Measurements from ENCODE around the gene TRPC4.
"Not testable (repeated sequence)": the region's sequence is repeated elsewhere in the genome, so short reads cannot be mapped to it uniquely, and the experiment has no call there.

Gene TRPC4

DNA sequence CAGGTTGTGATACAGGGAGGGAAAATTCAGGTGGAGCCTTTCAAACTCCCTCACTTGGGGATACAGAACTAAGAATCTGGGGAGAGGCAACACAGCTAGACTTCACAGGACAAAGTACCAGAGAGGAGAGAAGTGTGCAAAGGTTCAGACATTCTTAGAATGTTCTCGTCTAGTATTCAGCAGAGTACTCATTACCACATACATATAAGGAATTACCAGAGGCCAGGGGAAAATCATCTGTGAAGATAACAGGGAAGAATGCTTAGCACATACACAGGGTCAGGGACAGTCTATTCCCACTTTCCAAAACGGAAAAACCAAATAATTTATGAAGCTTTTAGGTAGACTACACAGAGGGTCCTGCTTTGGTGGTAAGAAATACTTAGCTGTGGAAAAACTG lies 58.1 kb downstream of the TRPC4 start:
- no peak for FAIRE-seq

DNA sequence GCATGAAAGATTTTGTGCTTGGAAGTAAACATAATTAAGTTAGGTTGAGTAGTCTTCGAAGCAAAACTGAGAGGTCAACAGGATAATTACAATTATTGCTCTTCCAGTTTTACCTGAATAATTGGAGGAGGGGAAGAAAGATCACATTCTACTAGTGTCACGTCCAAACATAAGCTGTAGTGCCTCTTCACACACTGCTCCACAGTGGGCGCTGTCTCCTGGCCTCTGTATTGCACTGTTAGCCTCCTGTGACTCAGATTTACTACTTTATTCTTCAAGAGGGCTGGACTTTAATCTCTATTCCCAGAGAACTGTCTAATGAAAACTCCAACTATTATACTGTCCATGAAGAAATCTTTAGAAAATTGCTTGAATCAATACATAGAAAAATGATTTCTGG lies 62.9 kb downstream of the TRPC4 start:
- FAIRE-seq: no peak

DNA sequence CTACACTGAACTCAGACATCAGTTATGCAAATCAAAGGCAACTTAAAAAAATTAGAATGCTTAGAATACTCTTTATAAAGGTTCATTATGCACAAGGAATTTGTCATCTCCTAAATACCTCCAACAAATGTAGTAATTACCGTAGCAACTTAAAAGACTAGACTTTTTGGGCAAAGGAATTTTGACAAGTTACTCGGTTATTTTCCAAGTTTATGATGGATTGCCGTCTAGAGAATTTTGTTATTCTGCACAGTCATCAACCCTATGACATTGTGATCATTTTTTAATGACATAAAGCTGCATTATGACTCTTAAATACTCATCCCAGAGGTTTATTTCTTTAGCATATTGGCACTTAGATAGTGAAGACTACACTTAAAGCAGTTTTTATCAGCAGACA lies 71.9 kb downstream of the TRPC4 start:
- FAIRE-seq: no peak

DNA sequence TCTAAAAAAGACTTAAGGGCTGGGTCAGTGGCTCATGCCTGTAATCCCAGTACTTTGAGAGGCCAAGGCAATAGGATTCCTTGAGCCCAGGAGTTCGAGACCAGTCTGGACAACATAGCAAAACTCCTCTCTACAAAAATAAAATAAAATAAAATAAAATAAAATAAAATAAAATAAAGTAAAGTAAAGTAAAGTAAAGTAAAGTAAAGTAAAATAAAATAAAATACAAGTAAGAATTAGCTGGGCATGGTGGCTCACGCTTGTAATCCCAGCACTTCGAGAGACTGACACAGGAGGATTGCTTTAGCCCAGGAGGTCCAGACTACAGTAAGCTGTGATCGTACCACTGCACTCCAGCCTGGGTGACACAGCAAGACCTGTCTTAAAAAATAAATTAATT lies 72.8 kb downstream of the TRPC4 start:
- not testable (repeated sequence) for FAIRE-seq

DNA sequence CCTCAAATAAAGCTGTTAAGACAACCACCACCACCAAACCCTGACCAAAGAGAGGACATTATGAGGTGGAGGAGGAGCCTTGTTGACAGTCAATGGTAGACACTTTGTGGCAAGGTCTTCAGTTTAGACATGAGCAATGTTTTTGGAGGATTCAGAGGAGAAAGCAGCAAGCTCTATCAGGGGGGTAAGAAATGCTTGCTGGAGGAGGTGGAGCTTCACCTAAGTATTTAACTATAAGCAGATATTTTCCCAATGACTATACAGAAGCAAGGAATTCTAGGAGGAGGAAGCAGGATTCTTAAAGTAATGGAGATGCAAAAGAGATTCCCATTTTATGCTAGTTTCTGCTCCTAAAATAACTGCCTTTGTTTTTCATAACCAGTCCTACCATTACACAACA lies 74.2 kb downstream of the TRPC4 start:
- FAIRE-seq: no peak

DNA sequence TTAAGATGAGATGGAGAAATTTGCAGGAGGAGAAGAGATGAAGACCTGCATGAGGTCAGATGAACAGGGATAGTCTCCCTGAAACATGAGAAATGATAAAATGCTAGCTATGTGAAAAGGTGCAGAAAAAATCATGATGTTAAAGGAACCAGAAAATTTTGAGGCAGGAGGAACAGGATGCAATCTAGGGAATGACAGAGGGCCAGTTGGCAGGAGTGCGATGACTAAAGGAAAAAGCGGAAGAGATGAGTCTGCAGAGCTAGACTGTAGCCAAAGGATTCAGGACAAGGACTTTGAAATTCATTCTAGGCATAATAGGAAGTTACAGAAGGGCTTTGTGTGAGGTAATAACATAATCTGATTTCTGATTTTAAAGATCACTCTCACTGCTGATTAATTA lies 77.9 kb downstream of the TRPC4 start:
- FAIRE-seq: no peak

DNA sequence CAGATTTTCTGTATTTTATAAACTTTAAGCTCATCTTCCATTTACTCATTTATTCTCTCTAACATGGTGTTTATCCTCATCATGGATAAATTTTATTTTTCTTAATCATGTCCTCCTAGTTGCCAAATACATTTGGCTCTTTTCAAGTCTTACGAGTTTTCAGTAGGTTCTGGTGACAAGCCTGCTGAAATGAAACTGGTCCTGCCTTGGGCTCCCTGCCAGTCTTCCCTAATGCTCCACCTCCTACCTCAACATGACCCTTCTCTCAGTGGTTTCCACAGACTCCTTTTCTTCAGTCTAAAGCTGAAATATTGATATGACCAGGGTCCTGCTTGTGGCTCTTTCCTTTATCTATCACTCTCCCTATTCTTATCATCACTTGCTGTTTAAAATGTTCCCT lies 81.2 kb downstream of the TRPC4 start:
- no peak for FAIRE-seq

DNA sequence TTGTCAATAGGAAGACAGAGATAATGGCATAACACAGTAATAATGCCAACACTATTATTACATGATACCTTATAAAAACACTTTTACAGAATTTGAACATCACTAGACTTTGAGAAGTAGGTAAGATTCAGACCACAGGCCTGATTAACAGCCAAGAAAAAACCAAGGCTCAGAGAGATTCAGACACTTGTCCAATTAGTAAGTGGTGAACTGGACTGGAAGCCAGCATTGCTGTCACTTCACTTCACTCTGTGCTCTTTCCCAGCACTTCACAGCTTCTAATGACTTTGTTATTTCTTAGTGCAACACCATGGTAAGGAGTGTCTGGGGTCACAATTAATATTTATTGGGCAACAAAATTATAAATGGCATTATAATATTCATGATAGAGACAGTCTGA lies 91.9 kb downstream of the TRPC4 start:
- no peak for FAIRE-seq

DNA sequence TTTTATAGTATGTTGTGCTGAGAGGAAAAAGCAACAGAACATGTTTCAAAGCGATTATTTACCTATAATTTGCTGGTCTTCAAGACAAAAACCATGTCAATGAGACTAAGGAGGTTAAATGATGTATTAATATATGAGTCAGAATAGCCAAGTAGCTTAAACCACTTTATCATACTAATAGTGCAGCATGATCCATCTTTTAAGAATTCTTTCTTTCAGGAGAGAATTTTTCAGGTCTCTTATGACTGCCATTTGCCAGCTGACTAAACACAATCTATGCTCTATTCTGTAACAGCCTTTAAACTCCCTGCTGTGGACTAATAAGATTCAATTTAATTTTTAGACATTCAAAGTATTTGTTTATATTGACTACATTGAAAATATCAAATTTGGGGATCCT lies 93.7 kb downstream of the TRPC4 start:
- no peak for FAIRE-seq

DNA sequence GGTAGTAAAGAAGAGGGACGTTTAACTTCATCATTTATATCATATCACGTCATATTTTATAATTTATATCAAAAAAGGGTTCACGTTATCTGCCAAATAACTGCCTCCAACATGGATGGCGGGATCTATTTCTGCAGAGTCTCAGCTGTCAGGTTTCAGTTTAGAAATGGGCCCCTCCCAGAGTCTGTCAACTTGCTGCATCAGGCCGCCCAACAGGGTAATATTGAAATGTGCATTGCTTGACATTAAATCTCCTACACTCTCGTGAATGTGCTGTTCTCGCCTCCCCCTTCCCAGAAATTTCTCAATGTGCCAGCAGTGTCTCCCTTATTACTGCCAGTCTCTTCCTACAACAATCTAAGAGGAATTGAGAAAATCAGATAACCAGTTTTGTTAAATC lies 96.9 kb downstream of the TRPC4 start:
- FAIRE-seq: no peak

DNA sequence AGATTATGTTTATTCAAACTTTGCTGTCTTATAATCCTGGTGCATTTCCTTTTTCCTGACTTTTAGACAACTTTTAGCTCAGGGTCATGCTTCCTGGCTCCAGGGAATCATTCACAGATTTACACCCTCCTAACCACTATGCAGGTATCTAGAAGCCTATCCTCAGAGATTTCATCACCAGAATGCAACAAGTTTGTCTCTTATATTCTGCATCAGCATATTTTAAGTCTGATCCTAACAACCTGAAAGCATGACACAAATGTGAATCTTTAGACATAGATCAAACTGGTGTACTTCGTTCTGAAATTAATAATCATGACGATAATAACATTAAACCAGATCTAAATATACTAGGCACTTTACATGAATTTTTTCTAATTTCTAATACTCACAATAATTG lies 100.0 kb downstream of the TRPC4 start:
- FAIRE-seq: no peak

DNA sequence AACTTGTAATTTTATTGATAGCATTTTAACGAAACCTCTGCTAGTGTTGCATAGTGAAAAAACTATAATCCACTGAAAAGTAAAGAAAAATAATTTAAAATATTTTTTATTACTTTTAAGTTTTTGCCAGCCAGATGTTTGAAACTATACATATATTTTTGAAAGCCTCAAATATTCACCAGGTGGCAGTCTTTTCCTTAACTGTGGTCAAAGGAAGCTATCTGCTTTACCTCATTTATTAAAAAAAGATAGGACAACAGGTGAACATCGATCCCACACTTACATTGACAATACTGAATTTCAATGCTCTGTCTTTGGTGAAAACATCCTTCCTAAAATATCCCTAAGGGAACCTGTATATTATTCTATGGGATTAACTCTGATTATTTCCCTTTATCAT lies 100.5 kb downstream of the TRPC4 start:
- no peak for FAIRE-seq

DNA sequence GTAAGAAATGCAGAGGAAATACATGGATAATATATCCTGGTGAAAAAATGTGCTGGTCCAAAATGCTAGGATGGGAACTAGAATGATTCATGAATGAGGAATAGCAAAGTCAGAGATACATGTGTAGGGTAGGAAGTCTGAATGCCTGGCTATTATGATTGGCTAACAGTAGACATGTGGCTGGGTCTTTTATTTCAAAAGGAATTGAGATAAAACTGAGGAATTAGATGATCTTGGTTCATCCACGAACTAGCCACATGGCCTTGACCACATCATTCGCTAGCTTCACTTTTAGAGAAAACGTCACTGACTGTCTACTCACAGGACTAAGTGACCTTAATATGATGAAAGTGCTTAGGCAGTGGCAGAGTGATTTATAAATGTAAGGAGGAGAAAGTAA lies 103.1 kb downstream of the TRPC4 start:
- no peak for FAIRE-seq

DNA sequence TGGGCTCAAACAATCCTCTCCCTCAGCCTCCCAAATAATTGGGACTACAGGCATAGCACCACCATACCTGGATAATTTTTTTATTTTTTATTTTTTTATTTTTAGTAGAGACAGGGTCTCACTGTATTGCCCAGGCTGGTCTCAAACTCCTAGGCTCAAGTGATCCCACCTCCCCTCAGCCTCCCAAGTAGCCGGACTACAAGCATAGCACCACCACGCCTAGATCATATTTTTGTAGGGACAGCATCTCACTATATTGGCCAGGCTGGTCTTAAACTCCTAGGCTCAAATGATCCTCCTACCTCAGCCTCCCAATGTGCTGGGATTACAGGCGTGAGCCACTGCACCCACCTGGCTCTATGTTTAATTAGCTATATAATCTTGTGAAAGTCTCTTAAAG lies 114.2 kb downstream of the TRPC4 start:
- no peak for FAIRE-seq

DNA sequence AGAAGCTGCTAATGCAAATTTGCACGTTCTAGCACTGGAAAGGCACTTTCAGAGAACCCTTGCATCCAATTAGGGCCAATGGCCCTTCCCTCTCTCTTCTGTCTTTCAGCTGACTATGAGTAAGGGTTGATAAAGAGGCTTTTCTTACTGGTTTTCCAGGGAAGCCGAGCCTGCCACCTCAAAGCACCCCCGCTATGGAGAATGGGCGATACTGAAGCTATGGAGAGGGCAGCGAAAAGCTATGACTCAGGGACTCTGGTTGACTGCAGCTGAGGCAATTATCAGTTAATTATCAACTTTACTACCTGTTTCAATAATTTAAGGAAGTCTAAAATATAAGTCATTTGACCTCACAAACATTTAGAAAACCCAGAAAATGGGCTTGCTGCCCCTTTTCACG lies 115.8 kb downstream of the TRPC4 start:
- no peak for FAIRE-seq

DNA sequence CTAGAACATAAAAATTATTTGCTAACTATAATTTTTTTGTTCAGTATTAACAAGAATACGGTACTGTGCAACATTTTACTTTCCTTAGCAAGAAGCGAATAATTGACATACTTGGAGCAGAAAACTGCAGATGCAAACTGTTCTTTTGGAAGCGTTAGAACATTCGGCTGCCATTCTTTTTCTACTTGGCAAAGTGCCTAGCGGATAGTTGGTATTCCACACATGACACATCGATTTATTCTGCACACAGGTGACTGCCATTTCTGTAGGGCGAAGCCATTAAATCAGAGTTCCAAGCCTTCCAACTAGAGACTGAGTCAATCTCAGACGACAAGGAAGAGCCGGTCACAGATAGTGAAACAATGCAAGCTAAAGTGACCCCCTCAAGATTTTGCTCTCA lies 117.4 kb downstream of the TRPC4 start:
- no peak for FAIRE-seq

DNA sequence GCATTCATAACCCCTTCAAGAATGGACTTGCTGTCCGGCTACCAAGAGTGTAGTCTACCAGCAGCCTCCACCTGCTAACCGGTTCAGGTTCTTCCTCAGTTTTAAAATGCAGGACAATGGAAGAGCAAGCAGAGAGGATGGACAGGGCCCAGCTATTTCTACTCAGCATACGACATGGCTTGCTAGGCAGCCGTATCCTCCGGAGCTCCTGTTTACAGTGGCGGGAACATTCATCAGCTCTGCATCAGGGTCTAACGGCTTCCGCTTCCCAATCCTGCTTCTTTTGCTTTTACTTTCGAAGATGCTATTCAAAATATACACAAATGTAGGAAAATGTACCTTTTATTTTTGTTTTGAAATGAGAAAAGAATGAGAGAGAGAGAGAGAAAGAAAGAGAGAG lies 118.5 kb downstream of the TRPC4 start:
- no peak for FAIRE-seq

DNA sequence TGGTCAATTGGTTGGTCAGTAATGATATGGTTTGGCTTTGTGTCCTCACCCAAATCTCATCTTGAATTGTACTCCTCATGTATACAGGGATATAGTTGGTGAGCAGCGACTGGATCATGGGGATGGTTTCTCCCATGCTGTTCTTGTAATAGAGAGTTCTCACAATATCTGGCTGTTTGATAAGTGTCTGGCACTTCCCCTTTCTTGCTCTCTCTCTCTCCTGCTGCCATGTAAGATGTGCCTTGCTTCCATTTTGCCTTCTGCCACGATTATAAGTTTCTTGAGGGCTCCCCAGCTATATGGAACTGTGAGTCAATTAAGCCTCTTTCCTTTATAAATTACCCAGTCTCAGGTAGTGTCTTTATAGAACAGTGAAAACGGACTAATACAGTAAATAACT lies 120.7 kb downstream of the TRPC4 start:
- no peak for FAIRE-seq

DNA sequence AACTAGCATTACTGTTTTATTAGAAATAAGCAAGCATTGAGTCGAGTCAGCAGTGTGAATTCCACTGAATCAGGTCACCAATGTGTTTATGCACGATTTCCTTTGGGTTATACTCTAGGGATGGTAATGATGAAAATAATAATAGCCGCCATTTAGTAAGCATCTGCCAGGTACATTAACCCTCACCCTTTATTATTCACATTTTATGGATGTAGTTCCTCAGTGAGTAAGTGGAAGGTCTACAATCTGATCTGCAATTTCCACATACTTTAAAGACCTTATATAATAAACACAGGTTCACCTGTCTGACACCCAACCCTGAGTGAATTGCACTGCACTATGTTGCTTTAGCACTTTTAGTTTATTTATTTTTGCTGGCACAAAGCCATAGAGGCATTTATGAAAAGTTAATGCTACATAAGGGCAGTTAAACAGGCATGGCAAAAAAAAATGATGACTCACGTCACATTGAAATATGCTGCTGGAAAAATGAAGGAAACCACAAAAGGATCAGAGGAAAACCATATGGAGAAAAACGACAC lies 122.4 kb downstream of the TRPC4 start:
- FAIRE-seq: no peak

DNA sequence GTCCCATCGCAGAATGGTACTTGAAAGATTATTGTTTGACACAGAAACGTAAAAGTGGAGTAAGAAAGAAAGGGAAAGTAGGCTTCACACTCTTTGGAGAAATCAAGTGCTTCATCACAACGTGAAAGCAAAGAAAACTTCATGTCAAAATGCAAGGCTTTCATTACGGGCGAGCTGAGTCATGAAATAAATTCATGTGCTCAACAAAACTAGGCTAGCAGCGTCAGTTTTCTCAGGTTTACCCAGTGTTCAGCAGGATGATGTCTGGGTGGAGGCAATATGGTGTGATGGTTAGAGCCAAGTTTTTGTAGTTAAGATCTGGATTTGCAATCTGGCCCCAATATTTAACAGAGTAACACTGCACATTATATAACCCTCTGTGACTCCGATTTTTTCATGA lies 128.0 kb downstream of the TRPC4 start:
- no peak for FAIRE-seq

DNA sequence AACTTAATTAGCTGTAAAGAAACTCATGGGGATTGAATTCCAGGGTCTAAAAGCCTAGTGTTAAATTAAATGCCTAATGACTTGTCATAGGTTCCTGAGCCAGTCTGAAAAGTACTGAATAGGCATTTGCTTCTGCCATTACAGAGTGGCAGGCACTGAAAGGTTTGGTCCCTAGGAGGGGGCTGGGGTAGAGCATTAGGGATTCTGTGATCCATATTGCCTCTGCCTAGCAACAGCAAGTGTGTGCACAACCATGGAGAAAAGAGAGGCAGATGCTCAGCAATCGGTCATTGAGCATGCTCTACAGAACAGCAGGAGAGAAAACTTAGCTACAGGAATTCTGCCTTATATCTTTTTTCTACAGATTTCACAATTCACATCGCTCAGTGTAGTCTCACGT lies 133.5 kb downstream of the TRPC4 start:
- FAIRE-seq: no peak

DNA sequence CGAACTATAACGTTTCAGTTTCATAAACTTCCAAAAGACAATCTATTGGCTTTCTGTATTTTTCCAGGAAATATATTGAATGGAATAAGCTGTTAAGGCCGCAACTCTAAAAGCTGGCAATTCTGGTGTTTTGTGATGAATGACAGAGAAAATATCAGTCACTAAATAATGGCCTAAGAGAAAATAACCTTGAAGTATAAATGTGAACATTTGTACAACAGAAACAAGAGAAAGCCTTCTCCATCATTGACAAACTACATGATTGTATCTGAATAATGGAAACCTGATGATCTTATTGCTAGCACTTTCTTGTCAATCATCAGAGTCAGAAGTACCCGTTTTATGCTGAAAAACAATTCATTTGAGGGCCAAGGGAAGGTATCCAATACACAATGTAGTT lies 134.3 kb downstream of the TRPC4 start:
- no peak for FAIRE-seq

DNA sequence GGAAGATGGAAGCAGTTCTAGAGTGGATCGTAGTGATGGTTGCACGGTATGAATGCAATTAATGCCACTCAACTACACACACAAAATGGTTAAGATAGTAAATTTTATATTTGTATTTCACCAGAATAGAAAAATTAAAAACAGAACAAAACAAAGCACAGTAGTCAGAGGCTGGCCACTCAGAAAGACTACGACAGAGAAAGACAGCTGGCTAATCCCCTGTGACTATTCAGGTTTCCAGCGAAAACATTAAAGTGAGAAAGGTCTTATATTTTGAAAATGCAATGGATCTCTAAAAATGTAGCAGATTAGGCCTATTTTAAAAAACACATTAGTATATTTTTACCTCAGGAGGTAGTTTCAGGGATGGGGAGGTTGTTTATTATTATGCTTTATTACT lies 139.7 kb downstream of the TRPC4 start:
- FAIRE-seq: no peak

DNA sequence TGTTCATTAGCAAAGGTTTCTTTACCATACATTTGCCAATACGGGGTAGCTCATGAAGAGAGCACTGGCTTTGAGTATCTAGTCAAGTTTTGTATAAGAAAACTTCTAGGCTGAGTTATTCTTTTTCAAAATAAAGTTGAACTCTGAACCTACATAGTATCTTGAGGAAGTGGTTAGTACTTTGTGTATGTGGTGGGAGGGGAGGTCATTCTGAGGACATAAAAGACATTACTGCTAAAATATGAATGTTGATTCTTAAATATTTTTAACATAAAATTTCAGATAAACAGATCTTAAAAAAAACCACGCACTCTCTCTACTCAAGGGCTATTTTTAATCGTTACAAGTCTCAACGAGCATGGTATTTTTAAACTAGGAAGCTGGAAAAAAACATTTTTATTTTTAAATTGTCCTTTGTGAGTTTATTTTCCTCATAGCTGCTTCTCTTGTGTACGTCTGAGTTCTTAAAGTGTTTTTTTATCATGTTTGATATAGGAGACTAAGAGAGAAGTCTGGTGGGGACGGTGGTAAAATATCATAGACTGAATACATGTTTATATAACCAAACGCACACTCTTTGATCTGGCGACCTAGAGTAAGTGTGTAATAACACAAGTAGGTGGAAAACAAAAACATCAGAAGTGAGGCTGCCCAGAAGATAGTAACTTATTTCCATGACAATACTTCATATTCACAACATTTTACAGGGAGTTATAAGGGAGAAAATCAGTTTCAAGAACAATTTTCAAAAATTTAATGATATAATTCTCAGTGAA lies 153.0 kb downstream of the TRPC4 start:
- FAIRE-seq: no peak

DNA sequence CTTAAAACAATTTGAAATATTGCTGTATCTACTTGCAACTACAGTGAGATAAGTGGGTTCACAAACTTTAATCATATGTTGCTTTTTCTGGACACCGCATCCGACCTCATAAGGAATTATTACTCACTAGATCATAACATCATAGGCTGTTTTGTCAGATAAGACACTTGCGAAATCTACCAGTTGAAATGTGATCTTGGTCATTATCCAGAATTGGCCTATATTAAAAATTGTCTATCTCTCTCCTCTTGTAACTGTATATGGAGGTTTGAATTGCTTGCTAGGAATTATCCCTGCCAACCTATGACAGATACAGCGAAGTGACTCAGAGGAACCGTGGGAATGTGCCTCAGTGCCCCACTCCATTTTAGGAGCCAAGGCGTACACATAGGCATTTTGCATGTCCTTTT lies 154.0 kb downstream of the TRPC4 start:
- FAIRE-seq: no peak

All from TTC549 (cell line).